Keratinocyte (primary cell): ENCODE measurements around the gene FARP1.

Experiments used
- EZH2 ChIP-seq: IDR thresholded peaks from one replicate; pipeline ENCODE4 v1.6.1; 2012; ENCODE audit warnings: inconsistent platforms, mild to moderate bottlenecking, low read length, moderate library complexity
- TF ChIP-seq, protein P1 (sequence below), 3 experiments: IDR thresholded peaks in 1 of 3; conservative IDR thresholded peaks in 1 of 3; optimal IDR thresholded peaks in 1 of 3; 2 replicates in 2 of 3; 3 replicates in 1 of 3; pipeline versions ENCODE3 to v1.5.1; 2011; ENCODE audit warnings: low read length in 3 of 3, mild to moderate bottlenecking in 3 of 3, moderate library complexity in 2 of 3, control low read depth in 1 of 3, inconsistent platforms in 1 of 3; ENCODE audit not compliant: insufficient read depth in 2 of 3; ENCODE audit errors: extremely low read depth in 1 of 3

DNA sequence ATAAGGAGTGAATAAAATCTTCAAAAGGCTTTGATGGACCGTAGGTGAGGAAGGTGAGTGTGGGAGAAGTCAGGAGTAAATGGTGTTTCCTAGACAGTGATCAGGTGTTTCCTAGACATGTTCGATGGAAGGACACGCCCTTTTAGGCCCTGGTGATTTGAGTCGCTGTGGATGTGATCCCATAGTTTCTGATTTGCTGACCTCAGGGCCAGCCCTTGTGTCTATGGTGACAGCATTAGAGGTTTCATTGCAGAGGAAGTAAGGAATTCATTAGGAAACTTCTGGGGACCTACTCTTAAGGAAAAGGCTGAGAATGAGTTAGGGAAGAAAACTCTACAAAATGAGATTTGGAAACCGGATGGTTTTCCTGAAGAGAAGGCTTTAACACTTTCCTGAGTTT lies 65.7 kb downstream of the FARP1 start:
- TF ChIP-seq, protein P1, sequence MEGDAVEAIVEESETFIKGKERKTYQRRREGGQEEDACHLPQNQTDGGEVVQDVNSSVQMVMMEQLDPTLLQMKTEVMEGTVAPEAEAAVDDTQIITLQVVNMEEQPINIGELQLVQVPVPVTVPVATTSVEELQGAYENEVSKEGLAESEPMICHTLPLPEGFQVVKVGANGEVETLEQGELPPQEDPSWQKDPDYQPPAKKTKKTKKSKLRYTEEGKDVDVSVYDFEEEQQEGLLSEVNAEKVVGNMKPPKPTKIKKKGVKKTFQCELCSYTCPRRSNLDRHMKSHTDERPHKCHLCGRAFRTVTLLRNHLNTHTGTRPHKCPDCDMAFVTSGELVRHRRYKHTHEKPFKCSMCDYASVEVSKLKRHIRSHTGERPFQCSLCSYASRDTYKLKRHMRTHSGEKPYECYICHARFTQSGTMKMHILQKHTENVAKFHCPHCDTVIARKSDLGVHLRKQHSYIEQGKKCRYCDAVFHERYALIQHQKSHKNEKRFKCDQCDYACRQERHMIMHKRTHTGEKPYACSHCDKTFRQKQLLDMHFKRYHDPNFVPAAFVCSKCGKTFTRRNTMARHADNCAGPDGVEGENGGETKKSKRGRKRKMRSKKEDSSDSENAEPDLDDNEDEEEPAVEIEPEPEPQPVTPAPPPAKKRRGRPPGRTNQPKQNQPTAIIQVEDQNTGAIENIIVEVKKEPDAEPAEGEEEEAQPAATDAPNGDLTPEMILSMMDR (optimal IDR thresholded peaks at IDR 0.05 in 1 of 3, IDR thresholded peaks at IDR 0.05 in 1 of 3, conservative IDR thresholded peaks at IDR 0.05 in 1 of 3; ENCODE audit: extremely low read depth in 1 of 3, insufficient read depth in 2 of 3, low read length in 3 of 3) = no peak
- TF ChIP-seq EZH2 = no peak
